MM.1S (cell line): ENCODE results near the gene PPM1G.

ENCODE experiments used
- EZH2 ChIP-seq: fragments of 300-600 bp; sonication (generic); optimal IDR thresholded peaks from 2 replicates; pipeline ENCODE3; 2017; ENCODE audit warnings: low read depth, mild to moderate bottlenecking, antibody characterized with exemption, low read length, mixed read lengths
- TF ChIP-seq, protein P1 (sequence below): fragments of 300-600 bp; sonication (generic); IDR thresholded peaks from 2 replicates; pipeline ENCODE4 v1.5.1; 2016; ENCODE audit warnings: antibody characterized with exemption, low read length, mixed read lengths

DNA sequence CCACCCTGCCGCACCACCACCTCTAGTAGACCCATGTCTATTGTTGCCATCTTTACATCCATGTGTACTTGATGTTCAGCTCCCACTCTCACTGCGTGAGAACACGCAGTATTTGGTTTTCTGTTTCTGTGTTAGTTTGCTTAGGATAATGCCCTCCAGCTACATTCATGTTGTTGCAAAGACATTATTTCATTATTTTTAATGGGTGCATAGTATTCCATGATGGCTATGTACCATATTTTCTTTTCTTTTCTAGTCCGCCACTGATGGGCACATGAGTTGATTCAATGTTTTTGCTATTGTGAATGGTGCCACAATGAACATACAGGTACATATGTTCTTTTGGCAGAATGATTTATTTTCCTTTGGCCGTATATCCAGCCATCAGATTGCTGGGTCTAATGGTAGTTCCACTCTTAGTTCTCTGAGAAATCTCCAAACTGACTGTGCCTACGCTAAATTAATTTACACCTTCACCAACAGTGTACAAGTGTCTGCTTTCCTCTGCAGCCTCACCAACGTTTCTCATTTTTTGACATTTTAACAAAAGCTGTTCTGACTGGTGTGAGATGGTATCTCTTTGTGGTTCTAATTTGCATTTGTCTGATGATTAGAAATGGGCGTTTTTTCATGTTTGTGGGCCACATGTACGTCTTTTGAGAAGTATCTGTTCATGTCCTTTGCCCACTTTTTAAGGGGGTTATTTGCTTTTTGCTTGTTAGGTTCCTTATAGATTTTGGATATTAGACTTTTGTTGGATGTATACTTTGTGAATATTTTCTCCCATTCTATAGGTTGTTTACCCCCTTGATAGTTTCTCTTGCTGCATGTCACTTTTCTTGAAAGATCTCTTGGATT, 18.3 kb downstream of the PPM1G start:
- no peak for TF ChIP-seq EZH2
- TF ChIP-seq, protein P1, sequence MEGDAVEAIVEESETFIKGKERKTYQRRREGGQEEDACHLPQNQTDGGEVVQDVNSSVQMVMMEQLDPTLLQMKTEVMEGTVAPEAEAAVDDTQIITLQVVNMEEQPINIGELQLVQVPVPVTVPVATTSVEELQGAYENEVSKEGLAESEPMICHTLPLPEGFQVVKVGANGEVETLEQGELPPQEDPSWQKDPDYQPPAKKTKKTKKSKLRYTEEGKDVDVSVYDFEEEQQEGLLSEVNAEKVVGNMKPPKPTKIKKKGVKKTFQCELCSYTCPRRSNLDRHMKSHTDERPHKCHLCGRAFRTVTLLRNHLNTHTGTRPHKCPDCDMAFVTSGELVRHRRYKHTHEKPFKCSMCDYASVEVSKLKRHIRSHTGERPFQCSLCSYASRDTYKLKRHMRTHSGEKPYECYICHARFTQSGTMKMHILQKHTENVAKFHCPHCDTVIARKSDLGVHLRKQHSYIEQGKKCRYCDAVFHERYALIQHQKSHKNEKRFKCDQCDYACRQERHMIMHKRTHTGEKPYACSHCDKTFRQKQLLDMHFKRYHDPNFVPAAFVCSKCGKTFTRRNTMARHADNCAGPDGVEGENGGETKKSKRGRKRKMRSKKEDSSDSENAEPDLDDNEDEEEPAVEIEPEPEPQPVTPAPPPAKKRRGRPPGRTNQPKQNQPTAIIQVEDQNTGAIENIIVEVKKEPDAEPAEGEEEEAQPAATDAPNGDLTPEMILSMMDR, result no peak
